Sigmoid colon (tissue), 7 donors: ENCODE measurements around the gene SERPINF2. TPM values are rescaled to one million over a fixed set of nuclear protein-coding genes. Genes with fewer than 3 reads are reported as not detected.

Experiments
- DNase-seq: peaks from one replicate; pipeline ENCODE4 v3.0.0-alpha.2; 2019
- H3K27ac ChIP-seq, 4 donors: fragments of 200-600 bp; sonication (generic); one replicate each; pipeline ENCODE4 v1.5.1; 2016 to 2019; ENCODE audit warnings: mild to moderate bottlenecking in 1 of 4
- H3K27me3 ChIP-seq, 3 donors: fragments of 200-600 bp; sonication (generic); one replicate each; pipeline ENCODE4 v1.5.1; 2019; ENCODE audit warnings: mild to moderate bottlenecking in 1 of 3
- H3K36me3 ChIP-seq, 4 donors: fragments of 200-600 bp; sonication (generic); one replicate each; pipeline ENCODE4 v1.5.1; 2016 to 2019
- H3K4me1 ChIP-seq, 4 donors: fragments of 200-600 bp; sonication (generic); one replicate each; pipeline ENCODE4 v1.5.1; 2017 to 2019
- H3K4me3 ChIP-seq, 4 donors: fragments of 200-600 bp; sonication (generic); one replicate each; pipeline ENCODE4 v1.5.1; 2017 to 2019; ENCODE audit warnings: mild to moderate bottlenecking in 2 of 4, moderate library complexity in 1 of 4
- H3K9me3 ChIP-seq, 4 donors: fragments of 200-600 bp in 3 of 4; sonication (generic) in 3 of 4; one replicate each; pipeline versions ENCODE4 v1.5.1 to v1.6.1; 2013 to 2019
- CTCF ChIP-seq, 4 experiments: fragments of 450-650 bp in 3 of 4; fragments of 200-600 bp in 1 of 4; IDR thresholded peaks; one replicate each; pipeline ENCODE4 v1.5.1; 2016 to 2019; ENCODE audit warnings: antibody characterized with exemption in 4 of 4, mild to moderate bottlenecking in 3 of 4, moderate library complexity in 2 of 4
- EP300 ChIP-seq, 4 donors: sonication (generic); formaldehyde crosslinking; IDR thresholded peaks; one replicate each; pipeline ENCODE4 v1.6.1; 2017; ENCODE audit warnings: antibody characterized with exemption in 4 of 4
- POLR2A ChIP-seq, 2 donors: fragments of 450-650 bp; IDR thresholded peaks; one replicate each; pipeline ENCODE4 v1.6.1; 2016; ENCODE audit warnings: antibody characterized with exemption in 2 of 2, mild to moderate bottlenecking in 2 of 2, moderate library complexity in 2 of 2
- POLR2AphosphoS5 ChIP-seq, 4 donors: sonication (generic); formaldehyde crosslinking; IDR thresholded peaks; one replicate each; pipeline ENCODE4 v1.6.1; 2017; ENCODE audit warnings: antibody characterized with exemption in 4 of 4
- WGBS, 2 donors: extraction: QIAGEN DNeasy Blood & Tissue Kit; methylation state at CpG; one replicate each; pipeline ENCODE4 v1.1.7; 2013; 5-methylcytosine and 5-hydroxymethylcytosine counted together
- intact Hi-C: fragments of 100-400 bp; cut with DNase I; formaldehyde crosslinking; loops from one replicate; pipeline ENCODE4 v1.15.1; 2023
- polyA plus RNA-seq, 3 donors: library from polyadenylated mRNA; stranded (reverse); fragments of 200-250 nt; gene quantifications; one replicate each; pipeline ENCODE4 v1.2.3, GENCODE V29; 2013
- total RNA-seq, 4 donors: library from RNA; depleted of rRNA; stranded (reverse); fragments of >200 nt; gene quantifications; one replicate each; pipeline ENCODE4 v1.1.0, GENCODE V29; 2016
- donor health status: healthy with polysubstance abuse.
- donor health status: Bipolar disorder and iron deficiency.
- donor health status: healthy.

The SERPINF2 gene
- total and polyA plus RNA-seq, 7 donors = 0.69 to 12.9 (median 3.8) TPM

DNA sequence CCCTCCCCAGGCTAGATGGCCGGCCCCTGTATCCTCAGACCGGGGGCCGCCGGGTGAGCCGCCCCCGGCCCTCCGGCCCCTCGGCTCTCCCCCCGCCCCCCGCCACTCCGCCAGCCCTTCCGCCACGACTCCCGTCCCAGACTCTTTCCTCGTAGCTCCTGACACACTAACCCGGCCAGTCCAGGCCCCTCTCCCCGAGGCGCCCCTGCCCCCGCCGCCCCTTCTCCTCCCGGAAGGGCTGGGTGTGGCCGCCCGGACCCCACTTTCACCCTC is 26.9 kb upstream of the SERPINF2 start:
- Histone ChIP-seq H3K36me3 (peaks cover 0 to 27% (median 12%) of the 10 kb centered on the region in 4 donors), H3K4me1 (peaks cover 0 to 47% (median 39%) of the 10 kb centered on the region in 4 donors), H3K27me3 (no peaks in the 10 kb centered on the region), H3K9me3 (no peaks in the 10 kb centered on the region), H3K4me3 (peak overlapping the region; percentile 73 to 99 (median 90)), H3K27ac (peak overlapping the region; percentile 99 to 100 (median 100))
- no peak for TF ChIP-seq EP300 (IDR thresholded peaks at IDR 0.05)
- no peak for TF ChIP-seq CTCF (IDR thresholded peaks at IDR 0.05)
- TF ChIP-seq POLR2AphosphoS5 (IDR thresholded peaks at IDR 0.05) = no peak
- TF ChIP-seq POLR2A (IDR thresholded peaks at IDR 0.05) = no peak
- WGBS, 2 donors = 1% methylated on average over 23 of the region's 23 CpGs
- DNase-seq = no peak
- intact Hi-C loops = loop anchor here (2.0 to 5.0 kb wide), 4 partner anchors 67 to 327 kb away; partner anchors contain the start of genes OVCA2 and RILP

- TF ChIP-seq POLR2AphosphoS5 (IDR thresholded peaks at IDR 0.05) (peak; percentile 100), EP300 (IDR thresholded peaks at IDR 0.05) (peak in 1 of 4 donors; percentile 94), POLR2A (IDR thresholded peaks at IDR 0.05) (peak; percentile 100), CTCF (IDR thresholded peaks at IDR 0.05) (no peak)
- intact Hi-C loops = loop anchor here (2.0 to 5.0 kb wide), 3 partner anchors 71 to 326 kb away; partner anchors contain the start of gene OVCA2
- H3K4me3 ChIP-seq = peak overlapping the region; percentile 73 to 99 (median 90)
- H3K36me3 ChIP-seq = peaks cover 0 to 27% (median 12%) of the 10 kb centered on the region in 4 donors
- H3K27me3 ChIP-seq = no peaks in the 10 kb centered on the region
- peaks cover 0 to 49% (median 39%) of the 10 kb centered on the region in 4 donors for H3K4me1 ChIP-seq
- no peaks in the 10 kb centered on the region for H3K9me3 ChIP-seq
- 0% methylated on average over 70 of the region's 70 CpGs for WGBS, 2 donors
- peak; percentile 100 for DNase-seq
- H3K27ac ChIP-seq = peak overlapping the region; percentile 99 to 100 (median 100)
Measured at GRCh38 chr17:1716076-1716911, 26.4 kb upstream of the SERPINF2 start.

- WGBS, 2 donors = 1% methylated on average over 13 of the region's 13 CpGs
- peaks cover 0 to 49% (median 39%) of the 10 kb centered on the region in 4 donors for H3K4me1 ChIP-seq
- intact Hi-C loops = loop anchor here (2.0 to 5.0 kb wide), 3 partner anchors 70 to 325 kb away; partner anchors contain the start of gene OVCA2
- no peaks in the 10 kb centered on the region for H3K27me3 ChIP-seq
- TF ChIP-seq POLR2A (IDR thresholded peaks at IDR 0.05) = peak; percentile 64 to 80
- peak; percentile 77 to 86 (median 78) for TF ChIP-seq POLR2AphosphoS5 (IDR thresholded peaks at IDR 0.05)
- no peak for TF ChIP-seq CTCF (IDR thresholded peaks at IDR 0.05)
- TF ChIP-seq EP300 (IDR thresholded peaks at IDR 0.05) = peak in 1 of 4 donors; percentile 71
- peak; percentile 98 for DNase-seq
- peak overlapping the region; percentile 95 to 100 (median 99) for H3K27ac ChIP-seq
- peaks cover 0 to 20% (median 8%) of the 10 kb centered on the region in 4 donors for H3K36me3 ChIP-seq
- H3K4me3 ChIP-seq = peak overlapping the region; percentile 39 to 72 (median 64)
- H3K9me3 ChIP-seq = no peaks in the 10 kb centered on the region
Measured at GRCh38 chr17:1716912-1717695, 25.6 kb upstream of the SERPINF2 start.

DNA sequence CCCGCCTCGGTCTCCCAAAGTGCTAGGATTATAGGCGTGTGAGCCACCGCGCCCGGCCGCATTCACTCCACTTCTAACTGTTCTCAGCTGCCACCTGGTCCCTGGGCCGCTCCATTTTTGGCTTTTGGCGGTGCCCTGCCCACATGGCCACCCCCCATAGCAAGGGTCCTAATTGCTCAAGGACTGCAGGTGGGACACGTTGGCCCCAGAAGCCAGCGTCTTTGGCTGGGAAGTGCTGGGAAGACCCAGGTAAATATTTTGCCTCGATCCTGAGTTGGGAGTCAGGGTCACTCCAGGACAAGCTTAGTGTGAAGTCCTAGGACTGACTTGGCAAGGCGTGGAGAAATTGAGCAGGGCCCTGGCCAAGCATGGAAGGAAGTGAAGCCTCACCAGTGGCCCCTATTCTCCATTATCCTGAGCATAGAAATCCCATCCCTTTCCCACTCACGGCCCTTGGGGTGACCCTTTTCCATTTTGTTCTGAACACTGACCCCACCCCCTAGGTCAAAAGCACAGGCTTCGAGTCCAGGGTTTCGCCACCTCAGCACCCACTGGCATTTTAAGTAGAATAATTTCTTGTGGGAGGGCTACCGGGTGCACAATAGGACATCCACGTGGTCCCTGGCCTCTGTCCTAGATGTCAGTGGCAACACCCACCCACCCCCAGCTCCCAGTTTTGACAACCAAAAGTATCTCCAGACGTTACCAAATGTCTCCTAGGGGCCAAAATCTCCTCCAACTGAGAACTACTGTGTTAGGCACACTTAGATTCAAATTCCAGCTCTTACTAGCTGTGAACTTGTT is 24.1 kb upstream of the SERPINF2 start:
- Histone ChIP-seq H3K4me3 (peak overlapping the region in 1 of 4 donors; percentile 69), H3K4me1 (peaks cover 0 to 41% (median 33%) of the 10 kb centered on the region in 4 donors), H3K9me3 (no peaks in the 10 kb centered on the region), H3K27me3 (no peaks in the 10 kb centered on the region), H3K36me3 (peaks cover 0 to 6% (median under 1%) of the 10 kb centered on the region in 4 donors), H3K27ac (peak overlapping the region; percentile 95 to 100 (median 99))
- 72 to 86% methylated on average over 19 of the region's 19 CpGs for WGBS, 2 donors
- TF ChIP-seq POLR2A (IDR thresholded peaks at IDR 0.05) = no peak
- no peak for TF ChIP-seq CTCF (IDR thresholded peaks at IDR 0.05)
- TF ChIP-seq EP300 (IDR thresholded peaks at IDR 0.05) = no peak
- no peak for TF ChIP-seq POLR2AphosphoS5 (IDR thresholded peaks at IDR 0.05)
- intact Hi-C loops = loop anchor here (5.0 kb wide), 1 partner anchor 324 kb away; the partner anchor contains the start of gene OVCA2
- DNase-seq = no peak
